Ishikawa (cell line): ENCODE measurements around the gene THOC5.

ENCODE experiments used
- CEBPB ChIP-seq: IDR thresholded peaks from 2 replicates; pipeline ENCODE4 v1.6.1; 2012
- CREB1 ChIP-seq: IDR thresholded peaks from 2 replicates; pipeline ENCODE4 v1.6.1; 2012; ENCODE audit warnings: low read depth
- EP300 ChIP-seq: IDR thresholded peaks from 2 replicates; pipeline ENCODE4 v1.6.1; 2012; ENCODE audit warnings: borderline replicate concordance
- FOXM1 ChIP-seq: IDR thresholded peaks from 2 replicates; pipeline ENCODE4 v1.6.1; 2012; ENCODE audit warnings: low read depth, borderline replicate concordance
- NFIC ChIP-seq: IDR thresholded peaks from 2 replicates; pipeline ENCODE4 v1.6.1; 2012
- RAD21 ChIP-seq: IDR thresholded peaks from 2 replicates; pipeline ENCODE4 v1.6.1; 2012; ENCODE audit warnings: low read depth
- TAF1 ChIP-seq: IDR thresholded peaks from 2 replicates; pipeline ENCODE4 v1.6.1; 2012; ENCODE audit warnings: low read depth, mild to moderate bottlenecking
- TEAD4 ChIP-seq: IDR thresholded peaks from 2 replicates; pipeline ENCODE4 v1.6.1; 2012
- USF1 ChIP-seq: IDR thresholded peaks from 2 replicates; pipeline ENCODE4 v1.6.1; 2012
- YY1 ChIP-seq: IDR thresholded peaks from 2 replicates; pipeline ENCODE4 v1.6.1; 2012; ENCODE audit warnings: low read depth
- ZBTB7A ChIP-seq: IDR thresholded peaks from 2 replicates; pipeline ENCODE4 v1.6.1; 2012; ENCODE audit warnings: low read depth
- TF ChIP-seq, protein P1 (sequence below): IDR thresholded peaks from 2 replicates; pipeline ENCODE4 v1.6.1; 2012

DNA sequence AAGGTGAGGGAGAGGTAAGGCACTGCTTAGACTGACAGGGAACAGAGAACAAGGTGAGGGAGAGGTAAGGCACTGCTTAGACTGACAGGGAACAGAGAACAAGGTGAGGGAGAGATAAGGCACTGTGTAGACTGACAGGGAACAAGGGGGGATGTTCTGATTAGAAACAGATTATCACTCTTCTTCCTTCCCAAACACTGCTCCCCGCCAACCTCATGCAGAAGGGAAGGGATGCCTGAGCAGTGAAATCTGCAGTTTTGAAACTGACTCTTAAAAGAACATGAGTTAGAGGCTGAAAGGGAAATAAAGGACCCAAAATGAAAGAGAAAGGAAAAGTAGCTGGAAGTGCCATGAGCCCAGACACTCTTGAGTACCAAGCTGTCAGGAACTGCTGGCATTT lies 43.7 kb downstream of the THOC5 start:
- TF ChIP-seq CREB1 (no peak), EP300 (no peak), TAF1 (no peak), RAD21 (no peak), CEBPB (no peak), YY1 (no peak), ZBTB7A (no peak), NFIC (no peak), USF1 (no peak), FOXM1 (no peak), TEAD4 (no peak)
- TF ChIP-seq, protein P1, sequence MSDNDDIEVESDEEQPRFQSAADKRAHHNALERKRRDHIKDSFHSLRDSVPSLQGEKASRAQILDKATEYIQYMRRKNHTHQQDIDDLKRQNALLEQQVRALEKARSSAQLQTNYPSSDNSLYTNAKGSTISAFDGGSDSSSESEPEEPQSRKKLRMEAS, result no peak
